ENCODE results near the gene MRGPRF. TPM values are rescaled to one million over a fixed set of nuclear protein-coding genes. Genes with fewer than 3 reads are reported as not detected.
A peak's percentile ranks its signal among the peaks of the same experiment; 100 is the strongest.

Gene MRGPRF
- total RNA-seq, 2 donors from 2014 or later: 3.7 to 4.7 TPM

DNA sequence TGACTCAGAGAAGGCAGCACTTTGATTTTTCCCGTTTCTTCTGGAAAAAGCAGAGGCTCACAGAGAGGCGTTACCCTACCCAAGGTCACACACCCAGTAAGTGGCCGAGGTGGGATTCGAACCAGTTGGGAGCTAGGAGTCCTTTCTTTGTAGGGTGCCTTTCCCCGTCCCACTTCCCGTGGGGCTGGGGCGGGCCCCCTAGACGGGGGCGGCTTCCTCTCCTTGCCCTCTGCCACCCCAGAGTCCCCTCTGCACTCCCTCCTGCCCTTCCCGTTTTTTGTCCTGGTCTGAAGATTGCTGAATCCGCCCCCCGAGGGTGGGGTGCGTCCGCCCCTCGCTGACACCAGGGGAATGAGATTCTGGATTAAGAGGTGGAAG lies 36.4 kb upstream of the MRGPRF start:
- DNase-seq: no peak
- peak overlapping the region; percentile 61 for H3K27ac Mint-ChIP-seq
- no peaks in the 10 kb centered on the region for H3K36me3 ChIP-seq (ENCODE audit: control insufficient read depth, insufficient read depth, low read length)
- peaks cover 6% of the 10 kb centered on the region for H3K4me1 ChIP-seq (ENCODE audit: control insufficient read depth, insufficient read depth, low read length)
- peak overlapping the region; percentile 84 for H3K4me3 ChIP-seq (ENCODE audit: low read length)
- H3K9me3 ChIP-seq (ENCODE audit: control insufficient read depth, low read length): no peaks in the 10 kb centered on the region
- H3K9ac ChIP-seq (ENCODE audit: extremely low read depth, low read length, poor library complexity, severe bottlenecking): peak overlapping the region; percentile 68
- no peaks in the 10 kb centered on the region for H3K9me3 Mint-ChIP-seq
- 39 to 51% methylated on average over 7 to 15 of the region's 15 CpGs for WGBS, 2 experiments (ENCODE audit: insufficient coverage in 1 of 2, insufficient read length in 1 of 2)
- no peaks in the 10 kb centered on the region for H3K27me3 ChIP-seq (ENCODE audit: control insufficient read depth, insufficient read depth, low read length, poor library complexity, severe bottlenecking)
- no peaks in the 10 kb centered on the region for H3K36me3 Mint-ChIP-seq (ENCODE audit: low read depth)
- no peak overlapping the region for H3K27ac ChIP-seq (ENCODE audit: low read depth, low read length)
- no peak for TF ChIP-seq CTCF (conservative IDR thresholded peaks at IDR 0.05)
- H3K4me1 Mint-ChIP-seq: peaks cover 32% of the 10 kb centered on the region
- H3K4me3 Mint-ChIP-seq: peak overlapping the region; percentile 66
- H3K27me3 Mint-ChIP-seq (ENCODE audit: insufficient read depth): no peaks in the 10 kb centered on the region

DNA sequence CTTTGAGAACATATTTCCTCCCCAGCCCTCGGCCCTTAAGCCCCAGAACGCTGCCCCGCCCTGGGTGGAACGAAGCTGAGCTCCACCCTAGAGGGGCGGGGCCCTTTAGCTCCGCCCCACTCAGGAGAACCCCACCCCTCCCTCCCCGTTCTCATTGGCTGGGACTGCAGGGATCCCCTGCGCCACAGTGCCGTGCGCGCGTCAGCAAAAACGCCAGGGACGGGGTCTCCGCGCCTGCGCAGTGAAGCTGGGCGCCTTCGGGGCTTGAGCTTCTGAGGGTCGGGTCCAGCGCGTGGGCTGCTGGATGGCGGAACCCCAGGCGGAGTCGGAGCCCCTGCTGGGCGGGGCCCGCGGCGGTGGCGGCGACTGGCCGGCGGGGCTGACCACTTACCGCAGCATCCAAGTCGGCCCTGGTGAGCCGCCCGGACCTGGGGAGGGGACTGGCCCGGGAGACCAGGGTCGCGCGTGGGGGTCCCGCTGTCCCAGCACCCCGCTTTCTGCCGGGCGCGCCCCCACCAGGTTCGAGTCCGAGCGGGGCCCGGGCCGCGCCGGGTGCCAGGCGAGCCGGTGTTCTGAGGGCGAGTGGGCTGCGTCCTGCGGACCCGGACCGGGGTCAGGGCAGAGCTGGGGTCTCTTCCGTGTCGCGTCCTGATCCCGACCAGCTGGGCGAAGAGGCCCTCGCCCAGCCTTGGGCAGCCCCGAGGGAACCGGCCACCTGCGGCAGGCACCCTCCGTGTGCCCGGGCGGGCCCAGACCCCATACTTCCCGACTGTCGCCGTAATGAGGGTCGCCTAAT lies 35.8 kb upstream of the MRGPRF start, which contains the start of gene TPCN2:
Gene TPCN2, plus strand, starts transcription at position 239 of the 796 bp plus-strand sequence. Its CDS starts 66 bp downstream, at position 305.
- Histone ChIP-seq H3K36me3 (ENCODE audit: control insufficient read depth, insufficient read depth, low read length) (no peaks in the 10 kb centered on the region), H3K9me3 (ENCODE audit: control insufficient read depth, low read length) (no peaks in the 10 kb centered on the region), H3K4me3 (ENCODE audit: low read length) (peak within 1 kb of the TSS; percentile 84), H3K27ac (ENCODE audit: low read depth, low read length) (peak within 1 kb of the TSS; percentile 60), H3K4me1 (ENCODE audit: control insufficient read depth, insufficient read depth, low read length) (peaks cover 6% of the 10 kb centered on the region), H3K27me3 (ENCODE audit: control insufficient read depth, insufficient read depth, low read length, poor library complexity, severe bottlenecking) (no peaks in the 10 kb centered on the region), H3K9ac (ENCODE audit: extremely low read depth, low read length, poor library complexity, severe bottlenecking) (peak within 1 kb of the TSS; percentile 68)
- 1 to 4% methylated on average over 35 to 76 of the region's 76 CpGs for WGBS, 2 experiments (ENCODE audit: insufficient coverage in 1 of 2, insufficient read length in 1 of 2)
- no peaks in the 10 kb centered on the region for H3K27me3 Mint-ChIP-seq (ENCODE audit: insufficient read depth)
- H3K27ac Mint-ChIP-seq: peak within 1 kb of the TSS; percentile 61
- no peak for TF ChIP-seq CTCF (conservative IDR thresholded peaks at IDR 0.05)
- H3K4me1 Mint-ChIP-seq: peaks cover 36% of the 10 kb centered on the region
- H3K9me3 Mint-ChIP-seq: no peaks in the 10 kb centered on the region
- peak within 1 kb of the TSS; percentile 66 for H3K4me3 Mint-ChIP-seq
- peak; percentile 99 for DNase-seq
- H3K36me3 Mint-ChIP-seq (ENCODE audit: low read depth): no peaks in the 10 kb centered on the region

DNA sequence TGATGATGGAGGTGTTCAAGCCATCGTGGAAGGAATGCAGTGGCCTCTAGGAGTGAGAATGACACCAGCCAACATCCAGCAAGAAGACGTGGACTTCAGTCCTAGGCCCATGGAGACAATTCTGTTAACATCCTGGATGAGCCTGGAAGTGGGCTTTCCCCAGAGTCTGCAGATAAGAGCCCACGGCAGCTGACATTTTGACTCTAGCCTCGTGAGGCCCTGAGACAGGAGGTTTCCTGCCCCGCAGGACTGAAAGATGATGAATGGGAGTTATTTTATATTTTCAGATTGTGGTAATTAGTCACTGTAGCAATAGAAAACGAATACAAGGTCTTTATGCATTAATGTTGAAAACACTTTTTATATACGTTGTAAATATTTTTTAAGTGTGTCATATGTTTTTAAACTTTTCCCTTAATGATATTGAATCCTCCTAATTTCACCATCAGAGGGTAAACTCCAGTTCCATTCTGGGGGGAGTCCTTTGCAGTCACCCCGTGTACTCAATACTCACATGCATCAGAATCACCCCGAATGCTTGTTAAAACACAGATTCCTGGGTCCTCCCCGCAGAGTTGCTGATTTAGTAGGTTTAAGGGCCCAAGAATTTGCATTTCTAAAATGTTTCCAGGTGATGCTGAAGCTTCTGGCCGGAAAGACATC lies 35.1 kb upstream of the MRGPRF start:
- DNase-seq: no peak
- Mint-ChIP-seq H3K27ac (peak overlapping the region; percentile 44), H3K27me3 (ENCODE audit: insufficient read depth) (no peaks in the 10 kb centered on the region), H3K9me3 (no peaks in the 10 kb centered on the region), H3K36me3 (ENCODE audit: low read depth) (no peaks in the 10 kb centered on the region), H3K4me1 (peaks cover 36% of the 10 kb centered on the region), H3K4me3 (peak overlapping the region; percentile 66)
- TF ChIP-seq CTCF (conservative IDR thresholded peaks at IDR 0.05): no peak
- no peaks in the 10 kb centered on the region for H3K9me3 ChIP-seq (ENCODE audit: control insufficient read depth, low read length)
- peak overlapping the region; percentile 84 for H3K4me3 ChIP-seq (ENCODE audit: low read length)
- no peaks in the 10 kb centered on the region for H3K27me3 ChIP-seq (ENCODE audit: control insufficient read depth, insufficient read depth, low read length, poor library complexity, severe bottlenecking)
- H3K9ac ChIP-seq (ENCODE audit: extremely low read depth, low read length, poor library complexity, severe bottlenecking): no peak overlapping the region
- no peak overlapping the region for H3K27ac ChIP-seq (ENCODE audit: low read depth, low read length)
- H3K4me1 ChIP-seq (ENCODE audit: control insufficient read depth, insufficient read depth, low read length): peaks cover 6% of the 10 kb centered on the region
- no peaks in the 10 kb centered on the region for H3K36me3 ChIP-seq (ENCODE audit: control insufficient read depth, insufficient read depth, low read length)
- 58 to 84% methylated on average over 4 to 10 of the region's 11 CpGs for whole genome bisulfite sequencing, 2 experiments (ENCODE audit: insufficient coverage in 1 of 2, insufficient read length in 1 of 2)

Data from endodermal cell (in vitro differentiated cells).